ENCODE measurements around the gene ZFP36L2.

GRCh38 chr2:43262239-43262638 lies 35.8 kb upstream of the ZFP36L2 start:
- no peak for TF ChIP-seq CTCF (IDR thresholded peaks at IDR 0.05; ENCODE audit: insufficient read depth, low read length)
- no peak for TF ChIP-seq POLR2AphosphoS5 (IDR thresholded peaks at IDR 0.05; ENCODE audit: low read depth)
- TF ChIP-seq REST (IDR thresholded peaks at IDR 0.05; ENCODE audit: insufficient replicate concordance, low read depth), result no peak
- no peak for TF ChIP-seq GABPA (IDR thresholded peaks at IDR 0.05; ENCODE audit: low read depth)
